SU-DHL-6 (cell line): ENCODE results near the gene CEP128.

ENCODE experiments used
- H2AFZ ChIP-seq: fragments of 200-600 bp; sonication (generic); 2 replicates; pipeline ENCODE4 v1.6.1; 2014; ENCODE audit warnings: low read depth, mild to moderate bottlenecking, moderate library complexity, mixed read lengths, antibody characterized with exemption, low read length; ENCODE audit not compliant: severe bottlenecking
- H3F3A ChIP-seq: fragments of 200-600 bp; shearing (Covaris generic); 2 replicates; pipeline ENCODE4 v1.6.0; 2016; ENCODE audit warnings: antibody characterized with exemption, mild to moderate bottlenecking; ENCODE audit not compliant: insufficient read depth
- H3K27ac ChIP-seq: fragments of 200-600 bp; sonication (generic); 2 replicates; pipeline ENCODE4 v1.5.1; 2016; ENCODE audit warnings: low read depth, mild to moderate bottlenecking, low read length, moderate library complexity, mixed read lengths
- H3K27me3 ChIP-seq: fragments of 200-600 bp; sonication (generic), shearing (Covaris generic); 2 replicates; pipeline ENCODE4 v1.6.0; 2014; ENCODE audit warnings: mild to moderate bottlenecking, low read length
- H3K36me3 ChIP-seq: fragments of 200-600 bp; sonication (generic); 2 replicates; pipeline ENCODE4 v1.6.1; 2014; ENCODE audit warnings: mild to moderate bottlenecking, low read length, mixed read lengths
- H3K4me2 ChIP-seq: fragments of 300-600, 200-600 bp; shearing (Covaris generic), sonication (generic); 2 replicates; pipeline ENCODE4 v1.6.0; 2014; ENCODE audit warnings: low read length, low read depth, mild to moderate bottlenecking; ENCODE audit not compliant: poor library complexity, severe bottlenecking
- H3K4me3 ChIP-seq: fragments of 200-600 bp; sonication (generic); 2 replicates; pipeline ENCODE4 v1.5.1; 2014; ENCODE audit warnings: antibody characterized with exemption, low read length, mild to moderate bottlenecking, mixed read lengths; ENCODE audit not compliant: insufficient read depth, poor library complexity, severe bottlenecking
- H3K79me2 ChIP-seq: fragments of 200-600 bp; sonication (generic); 2 replicates; pipeline ENCODE4 v1.6.1; 2014; ENCODE audit warnings: mild to moderate bottlenecking, low read length, moderate library complexity; ENCODE audit not compliant: insufficient read depth
- H3K9ac ChIP-seq: fragments of 200-600 bp; sonication (generic); 2 replicates; pipeline ENCODE4 v1.7.0; 2014; ENCODE audit warnings: mild to moderate bottlenecking, low read length
- H3K9me2 ChIP-seq: fragments of 200-600 bp; sonication (generic); replicated peaks from 2 replicates; pipeline ENCODE4 v1.6.1; 2014; ENCODE audit warnings: low read length; ENCODE audit not compliant: insufficient read depth
- H3K9me3 ChIP-seq: fragments of 200-600 bp; sonication (generic); 2 replicates; pipeline ENCODE4 v1.6.1; 2014; ENCODE audit warnings: low read length, mixed read lengths; ENCODE audit not compliant: insufficient read depth
- H4K20me1 ChIP-seq: fragments of 200-600 bp; sonication (generic); 2 replicates; pipeline ENCODE4 v1.6.1; 2014; ENCODE audit warnings: low read depth, mild to moderate bottlenecking, antibody characterized with exemption, low read length, moderate library complexity, mixed read lengths
- EZH2phosphoT487 ChIP-seq: fragments of 200-600 bp; sonication (generic), shearing (Covaris generic); conservative IDR thresholded peaks from 2 replicates; pipeline ENCODE4 v1.6.1; 2018; ENCODE audit warnings: mild to moderate bottlenecking, antibody characterized with exemption, low read length, moderate library complexity, mixed read lengths
- TF ChIP-seq, protein P1 (sequence below): fragments of 200-600 bp; sonication (generic); IDR thresholded peaks from one replicate; pipeline ENCODE4 v1.5.1; 2017; ENCODE audit warnings: antibody characterized with exemption, mild to moderate bottlenecking, low read length, moderate library complexity; ENCODE audit not compliant: insufficient read depth, poor library complexity, severe bottlenecking

CEP128 gene

DNA sequence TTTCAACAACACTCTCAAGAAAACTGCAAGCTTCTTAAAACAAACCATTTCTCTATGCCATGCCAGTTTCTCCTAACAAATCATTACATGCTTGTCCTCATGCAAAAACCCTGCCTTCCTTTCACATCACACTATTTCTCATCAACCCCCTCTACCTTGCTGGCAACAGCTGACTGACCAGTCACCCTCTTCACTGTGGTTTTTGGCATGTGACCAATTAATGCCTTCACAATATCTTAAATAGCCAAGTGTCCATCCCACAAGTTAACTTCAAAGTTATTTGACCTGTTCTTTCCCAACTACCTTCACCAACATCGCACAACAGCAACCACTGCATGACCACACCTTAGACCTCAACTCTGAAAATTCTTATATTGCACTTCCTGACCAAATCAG lies 159.6 kb downstream of the CEP128 start:
- Histone ChIP-seq H3K27ac (no peak overlapping the region), H3K9me3 (no peaks in the 10 kb centered on the region), H3K4me3 (no peak overlapping the region), H2AFZ (no peak overlapping the region), H3K27me3 (no peaks in the 10 kb centered on the region), H3K9me2 (no peaks in the 10 kb centered on the region; the same call in 1 of the 2 replicates), H3F3A (no peaks in the 10 kb centered on the region), H4K20me1 (no peaks in the 10 kb centered on the region), H3K9ac (no peak overlapping the region), H3K79me2 (no peaks in the 10 kb centered on the region), H3K36me3 (no peaks in the 10 kb centered on the region), H3K4me2 (no peak overlapping the region)
- TF ChIP-seq, protein P1, sequence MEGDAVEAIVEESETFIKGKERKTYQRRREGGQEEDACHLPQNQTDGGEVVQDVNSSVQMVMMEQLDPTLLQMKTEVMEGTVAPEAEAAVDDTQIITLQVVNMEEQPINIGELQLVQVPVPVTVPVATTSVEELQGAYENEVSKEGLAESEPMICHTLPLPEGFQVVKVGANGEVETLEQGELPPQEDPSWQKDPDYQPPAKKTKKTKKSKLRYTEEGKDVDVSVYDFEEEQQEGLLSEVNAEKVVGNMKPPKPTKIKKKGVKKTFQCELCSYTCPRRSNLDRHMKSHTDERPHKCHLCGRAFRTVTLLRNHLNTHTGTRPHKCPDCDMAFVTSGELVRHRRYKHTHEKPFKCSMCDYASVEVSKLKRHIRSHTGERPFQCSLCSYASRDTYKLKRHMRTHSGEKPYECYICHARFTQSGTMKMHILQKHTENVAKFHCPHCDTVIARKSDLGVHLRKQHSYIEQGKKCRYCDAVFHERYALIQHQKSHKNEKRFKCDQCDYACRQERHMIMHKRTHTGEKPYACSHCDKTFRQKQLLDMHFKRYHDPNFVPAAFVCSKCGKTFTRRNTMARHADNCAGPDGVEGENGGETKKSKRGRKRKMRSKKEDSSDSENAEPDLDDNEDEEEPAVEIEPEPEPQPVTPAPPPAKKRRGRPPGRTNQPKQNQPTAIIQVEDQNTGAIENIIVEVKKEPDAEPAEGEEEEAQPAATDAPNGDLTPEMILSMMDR = no peak
- TF ChIP-seq EZH2phosphoT487 = no peak

DNA sequence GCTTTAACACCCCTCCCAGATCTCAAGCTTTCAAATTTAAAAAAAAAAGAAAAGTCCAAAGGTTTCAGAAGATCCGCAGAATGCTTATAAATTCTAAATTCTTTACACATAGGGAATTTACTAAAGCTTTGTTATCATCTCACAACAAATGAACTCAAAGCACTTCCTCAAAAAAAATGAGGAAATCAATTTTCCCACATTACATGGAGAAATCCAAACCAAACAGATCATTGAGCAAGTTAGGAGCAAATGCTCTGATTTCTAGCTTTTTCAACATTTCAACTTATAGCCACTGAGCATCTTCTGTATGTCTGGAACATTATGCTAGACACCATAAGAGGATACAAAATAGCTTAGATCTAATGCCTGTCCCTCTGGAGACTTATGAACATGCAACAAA lies 161.0 kb downstream of the CEP128 start:
- no peaks in the 10 kb centered on the region for H3K9me3 ChIP-seq
- no peaks in the 10 kb centered on the region for H3K79me2 ChIP-seq
- no peak overlapping the region for H3K4me2 ChIP-seq
- no peaks in the 10 kb centered on the region for H3K36me3 ChIP-seq
- H3K4me3 ChIP-seq = no peak overlapping the region
- H3F3A ChIP-seq = no peaks in the 10 kb centered on the region
- no peak overlapping the region for H2AFZ ChIP-seq
- no peak overlapping the region for H3K27ac ChIP-seq
- H4K20me1 ChIP-seq = no peaks in the 10 kb centered on the region
- TF ChIP-seq, protein P1 = no peak
- no peak for TF ChIP-seq EZH2phosphoT487
- no peaks in the 10 kb centered on the region for H3K27me3 ChIP-seq
- no peaks in the 10 kb centered on the region; the same call in 1 of the 2 replicates for H3K9me2 ChIP-seq
- H3K9ac ChIP-seq = no peak overlapping the region

DNA sequence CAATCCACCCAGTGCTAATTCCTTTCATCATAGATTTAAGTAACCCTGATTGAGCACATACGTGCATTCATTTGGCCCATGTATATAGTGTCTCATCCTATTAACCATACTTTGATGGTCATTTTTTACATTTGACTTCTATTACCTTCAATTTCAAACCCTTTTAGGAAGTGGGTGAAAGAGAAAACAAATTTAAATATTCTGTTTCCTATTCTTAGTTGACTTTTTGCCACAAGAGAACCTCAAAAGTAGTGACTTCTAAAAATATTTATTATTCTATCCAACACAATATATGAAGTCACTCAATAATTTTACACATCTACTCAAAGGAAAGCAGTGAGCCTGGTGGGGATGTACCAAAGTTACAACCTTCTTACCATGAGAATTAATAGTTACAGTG lies 164.9 kb downstream of the CEP128 start:
- Histone ChIP-seq H3K9me2 (no peaks in the 10 kb centered on the region), H3K79me2 (no peaks in the 10 kb centered on the region)

More for the DNA sequence above, 164.9 kb downstream of the CEP128 start:
- Histone ChIP-seq H3K27ac (no peak overlapping the region), H3F3A (no peaks in the 10 kb centered on the region), H3K9ac (no peak overlapping the region), H4K20me1 (no peaks in the 10 kb centered on the region), H3K36me3 (no peaks in the 10 kb centered on the region), H2AFZ (no peak overlapping the region), H3K9me3 (no peaks in the 10 kb centered on the region), H3K4me2 (no peak overlapping the region), H3K4me3 (no peak overlapping the region), H3K27me3 (no peaks in the 10 kb centered on the region)
- TF ChIP-seq, protein P1 = no peak
- no peak for TF ChIP-seq EZH2phosphoT487
